Measurements from ENCODE around the gene PRR7.

The PRR7 gene

GRCh38 chr5:177501874-177502678 lies 55.5 kb downstream of the PRR7 start:
- DNase-seq = no peak

GRCh38 chr5:177502886-177503285 lies 56.3 kb downstream of the PRR7 start:
- no peak for DNase-seq

GRCh38 chr5:177503351-177504085 lies 56.9 kb downstream of the PRR7 start:
- no peak for DNase-seq

GRCh38 chr5:177504086-177505056 lies 57.8 kb downstream of the PRR7 start:
- no peak for DNase-seq

GRCh38 chr5:177505075-177505474 lies 58.5 kb downstream of the PRR7 start:
- no peak for DNase-seq

All from CD4-positive, alpha-beta T cell treated with Interferon gamma for 1 hour (primary cell).